Fibroblast of pulmonary artery (primary cell): Measurements from ENCODE around the gene INSRR.

Experiments used
- DNase-seq: peaks from one replicate; pipeline ENCODE4 v3.0.0-alpha.2; 2010; ENCODE audit warnings: low read depth
- H3K4me3 ChIP-seq: replicated peaks from 2 replicates; pipeline ENCODE4 v1.5.1; 2011; ENCODE audit warnings: low read depth, mild to moderate bottlenecking, control low read depth, low read length, moderate library complexity
- CTCF ChIP-seq: IDR thresholded peaks from 2 replicates; pipeline ENCODE4 v1.5.1; 2011; ENCODE audit warnings: mild to moderate bottlenecking, control low read depth, low read length, inconsistent platforms; ENCODE audit errors: missing control alignments

INSRR gene

GRCh38 chr1:156874572-156875340, 15.8 kb upstream of the INSRR start:
- H3K4me3 ChIP-seq, result no peak overlapping the region
- DNase-seq, result no peak
- TF ChIP-seq CTCF, result no peak

GRCh38 chr1:156874142-156874541, 15.2 kb upstream of the INSRR start:
- no peak for TF ChIP-seq CTCF
- DNase-seq, result no peak
- no peak overlapping the region for H3K4me3 ChIP-seq

GRCh38 chr1:156873659-156874058, 14.7 kb upstream of the INSRR start:
- TF ChIP-seq CTCF, result no peak
- DNase-seq, result no peak
- H3K4me3 ChIP-seq, result no peak overlapping the region

DNA sequence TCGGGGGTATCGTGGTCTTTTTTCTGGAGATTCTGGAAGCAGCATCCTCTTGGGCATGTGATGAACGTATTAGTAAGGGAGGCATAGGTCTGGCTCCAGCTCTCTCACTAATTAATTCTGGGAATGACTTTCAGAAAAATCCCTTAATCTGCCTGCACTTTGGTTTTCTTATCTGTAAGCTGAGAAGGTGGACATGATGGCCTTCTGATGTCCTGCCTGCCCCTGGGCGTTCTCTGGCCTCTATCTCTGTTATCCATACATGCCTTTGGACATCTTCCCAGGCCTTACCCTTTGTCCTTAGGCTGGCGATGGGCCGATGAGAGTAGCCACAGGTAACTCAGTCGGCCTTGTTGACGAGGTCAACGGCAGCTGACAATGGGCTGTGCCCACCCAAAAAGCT, 10.5 kb upstream of the INSRR start:
- TF ChIP-seq CTCF, result no peak
- DNase-seq, result no peak
- H3K4me3 ChIP-seq, result no peak overlapping the region

GRCh38 chr1:156868341-156868740, 9.4 kb upstream of the INSRR start:
- no peak for TF ChIP-seq CTCF
- no peak for DNase-seq
- H3K4me3 ChIP-seq, result no peak overlapping the region

DNA sequence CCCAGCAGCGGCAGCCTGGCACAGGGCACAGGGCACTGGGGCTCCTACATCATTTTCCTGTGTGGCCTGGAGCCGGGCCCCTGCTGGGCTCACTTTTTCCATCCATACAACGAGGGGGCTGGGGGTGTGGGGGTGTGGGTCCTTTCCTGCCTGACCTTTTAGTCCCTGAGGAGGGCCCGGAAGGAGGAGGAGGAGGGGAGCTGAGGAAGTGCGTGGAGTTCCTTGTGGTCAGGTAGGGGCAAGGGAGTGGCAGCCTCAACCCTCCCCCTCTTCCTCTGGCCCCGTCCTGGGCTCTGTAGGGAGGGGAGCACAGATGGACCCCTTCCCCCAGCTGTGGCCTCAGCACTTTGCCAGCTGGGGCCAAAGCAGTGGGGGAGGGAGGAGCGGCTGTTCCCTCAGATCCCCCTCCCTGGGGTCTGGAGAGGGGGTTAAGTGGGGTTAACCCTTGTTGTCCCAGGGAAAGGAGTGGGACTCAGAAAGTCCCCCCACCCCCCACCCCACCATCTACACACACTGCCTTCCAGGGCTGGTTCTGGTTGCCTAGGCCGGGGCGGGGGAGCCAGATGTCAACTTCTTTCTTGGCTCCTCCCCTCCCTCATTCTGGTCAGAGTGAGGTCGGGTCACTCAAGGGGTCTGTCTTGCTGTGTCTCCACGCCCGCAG, 7.5 kb upstream of the INSRR start:
- DNase-seq, result no peak
- TF ChIP-seq CTCF, result no peak

More for the DNA sequence above, 7.5 kb upstream of the INSRR start:
- H3K4me3 ChIP-seq, result no peak overlapping the region
